Fibroblast of pulmonary artery (primary cell): ENCODE measurements around the gene WSCD1.

Experiments
- DNase-seq: peaks from one replicate; pipeline ENCODE4 v3.0.0-alpha.2; 2010; ENCODE audit warnings: low read depth
- H3K4me3 ChIP-seq: replicated peaks from 2 replicates; pipeline ENCODE4 v1.5.1; 2011; ENCODE audit warnings: low read depth, mild to moderate bottlenecking, control low read depth, low read length, moderate library complexity
- CTCF ChIP-seq: IDR thresholded peaks from 2 replicates; pipeline ENCODE4 v1.5.1; 2011; ENCODE audit warnings: mild to moderate bottlenecking, control low read depth, low read length, inconsistent platforms; ENCODE audit errors: missing control alignments

The WSCD1 gene

GRCh38 chr17:6057562-6057961 lies 12.6 kb upstream of the WSCD1 start:
- no peak for DNase-seq
- TF ChIP-seq CTCF: no peak
- no peak overlapping the region for H3K4me3 ChIP-seq

GRCh38 chr17:6059406-6059805 lies 10.8 kb upstream of the WSCD1 start:
- no peak for DNase-seq
- TF ChIP-seq CTCF: no peak
- no peak overlapping the region for H3K4me3 ChIP-seq

GRCh38 chr17:6061290-6061689 lies 8.9 kb upstream of the WSCD1 start:
- H3K4me3 ChIP-seq: no peak overlapping the region
- TF ChIP-seq CTCF: no peak
- peak; percentile 36 for DNase-seq

- H3K4me3 ChIP-seq: no peak overlapping the region
- no peak for TF ChIP-seq CTCF
- no peak for DNase-seq
Measured at GRCh38 chr17:6064868-6065267, 5.3 kb upstream of the WSCD1 start.

GRCh38 chr17:6065351-6065750 lies 4.8 kb upstream of the WSCD1 start:
- no peak overlapping the region for H3K4me3 ChIP-seq
- TF ChIP-seq CTCF: no peak
- no peak for DNase-seq

GRCh38 chr17:6066183-6066948 lies 3.8 kb upstream of the WSCD1 start:
- H3K4me3 ChIP-seq: no peak overlapping the region
- TF ChIP-seq CTCF: no peak
- DNase-seq: no peak

GRCh38 chr17:6067060-6067459 lies 3.1 kb upstream of the WSCD1 start:
- H3K4me3 ChIP-seq: no peak overlapping the region
- no peak for DNase-seq
- TF ChIP-seq CTCF: no peak
